CD14-positive monocyte (primary cell): ENCODE measurements around the gene HDAC10. TPM values are rescaled to one million over a fixed set of nuclear protein-coding genes. Genes with fewer than 3 reads are reported as not detected.

Experiments used
- DNase-seq, 3 donors: peaks; one replicate each; pipeline ENCODE4 v3.0.0-alpha.2; 2011 to 2022
- H2AFZ ChIP-seq: 2 replicates; pipeline ENCODE4 v1.6.0; 2012; ENCODE audit warnings: mild to moderate bottlenecking, low read depth, low read length, inconsistent platforms; ENCODE audit not compliant: insufficient read depth, poor library complexity, severe bottlenecking
- H3K27ac ChIP-seq, 2 donors: 1 replicate in 1 of 2; 2 replicates in 1 of 2; pipeline ENCODE4 v1.5.1; 2012 to 2013; ENCODE audit warnings: low read length in 2 of 2, control low read depth in 1 of 2, inconsistent platforms in 1 of 2, low read depth in 1 of 2, mild to moderate bottlenecking in 1 of 2
- H3K27me3 ChIP-seq, 2 donors: one replicate each; pipeline versions ENCODE4 v1.6.0 to v1.6.1; 2011 to 2013; ENCODE audit warnings: low read length in 2 of 2; ENCODE audit not compliant: control insufficient read depth in 2 of 2, insufficient read depth in 2 of 2
- H3K36me3 ChIP-seq, 2 donors: replicated peaks in 1 of 2; 1 replicate in 1 of 2; 2 replicates in 1 of 2; pipeline versions ENCODE4 v1.5.1 to v1.6.1; 2012 to 2013; ENCODE audit warnings: low read length in 2 of 2, control low read depth in 1 of 2, inconsistent platforms in 1 of 2, mild to moderate bottlenecking in 1 of 2; ENCODE audit not compliant: insufficient read depth in 2 of 2, control insufficient read depth in 1 of 2
- H3K4me1 ChIP-seq, 2 donors: 1 replicate in 1 of 2; 2 replicates in 1 of 2; pipeline versions ENCODE4 v1.5.1 to v1.6.1; 2012 to 2013; ENCODE audit warnings: low read length in 2 of 2, control low read depth in 1 of 2, inconsistent platforms in 1 of 2, mild to moderate bottlenecking in 1 of 2, moderate library complexity in 1 of 2; ENCODE audit not compliant: insufficient read depth in 2 of 2, control insufficient read depth in 1 of 2
- H3K4me2 ChIP-seq: replicated peaks from 2 replicates; pipeline ENCODE3; 2012; ENCODE audit warnings: low read length, moderate library complexity, mild to moderate bottlenecking; ENCODE audit not compliant: poor library complexity, severe bottlenecking; ENCODE audit errors: extremely low read depth
- H3K4me3 ChIP-seq, 3 experiments: fragments of 200-600 bp in 1 of 3; sonication (generic) in 1 of 3; replicated peaks in 1 of 3; 1 replicate in 2 of 3; 2 replicates in 1 of 3; pipeline ENCODE4 v1.5.1; 2011 to 2013; ENCODE audit warnings: low read length in 3 of 3, mild to moderate bottlenecking in 3 of 3, control low read depth in 2 of 3, low read depth in 2 of 3, inconsistent platforms in 1 of 3, moderate library complexity in 1 of 3
- H3K79me2 ChIP-seq: 2 replicates; pipeline ENCODE4 v1.6.0; 2012; ENCODE audit warnings: mild to moderate bottlenecking, control low read depth, inconsistent platforms, low read length, moderate library complexity; ENCODE audit not compliant: insufficient read depth
- H3K9ac ChIP-seq: 2 replicates; pipeline ENCODE4 v1.6.0; 2017; ENCODE audit warnings: low read length, mild to moderate bottlenecking; ENCODE audit not compliant: insufficient read depth, poor library complexity, severe bottlenecking
- H3K9me3 ChIP-seq, 2 donors: replicated peaks in 1 of 2; 1 replicate in 1 of 2; 2 replicates in 1 of 2; pipeline versions ENCODE4 v1.5.1 to v1.6.1; 2012 to 2013; ENCODE audit warnings: low read length in 2 of 2, control low read depth in 1 of 2; ENCODE audit not compliant: control insufficient read depth in 1 of 2, insufficient read depth in 1 of 2
- H4K20me1 ChIP-seq: 2 replicates; pipeline ENCODE4 v1.6.0; 2012; ENCODE audit warnings: mild to moderate bottlenecking, low read length, control low read depth, moderate library complexity; ENCODE audit not compliant: insufficient read depth
- H3K27ac Mint-ChIP-seq, 7 donors: one replicate each; pipeline ENCODE4 v1.8.0; 2020; ENCODE audit warnings: mild to moderate bottlenecking in 7 of 7, mixed read lengths in 7 of 7, moderate library complexity in 6 of 7, inconsistent platforms in 2 of 7
- H3K27me3 Mint-ChIP-seq, 3 donors: one replicate each; pipeline ENCODE4 v1.8.0; 2021 to 2022; ENCODE audit warnings: low read depth in 3 of 3, mild to moderate bottlenecking in 3 of 3, mixed read lengths in 3 of 3, moderate library complexity in 3 of 3, inconsistent platforms in 1 of 3
- H3K36me3 Mint-ChIP-seq, 2 donors: one replicate each; pipeline ENCODE4 v1.8.0; 2020; ENCODE audit warnings: mixed read lengths in 2 of 2, inconsistent platforms in 1 of 2, mild to moderate bottlenecking in 1 of 2
- H3K4me1 Mint-ChIP-seq: one replicate; pipeline ENCODE4 v1.8.0; 2020; ENCODE audit warnings: mild to moderate bottlenecking, mixed read lengths
- H3K4me3 Mint-ChIP-seq, 2 donors: one replicate each; pipeline ENCODE4 v1.8.0; 2020; ENCODE audit warnings: mild to moderate bottlenecking in 2 of 2, mixed read lengths in 2 of 2, moderate library complexity in 1 of 2
- H3K9me3 Mint-ChIP-seq, 7 donors: one replicate each; pipeline ENCODE4 v1.8.0; 2020 to 2022; ENCODE audit warnings: mixed read lengths in 7 of 7, mild to moderate bottlenecking in 6 of 7, moderate library complexity in 6 of 7, inconsistent platforms in 2 of 7
- CTCF ChIP-seq: fragments of 200-600 bp; IDR thresholded peaks from one replicate; pipeline ENCODE4 v1.8.0; 2022; ENCODE audit warnings: antibody characterized with exemption, mild to moderate bottlenecking
- WGBS: methylation state at CpG from one replicate; pipeline ENCODE4 v1.1.5; 2013; ENCODE audit warnings: missing lambda C conversion rate; ENCODE audit not compliant: insufficient coverage; 5-methylcytosine and 5-hydroxymethylcytosine counted together
- intact Hi-C, 2 donors: fragments of 100-400 bp; cut with micrococcal nuclease; formaldehyde crosslinking; loops; one replicate each; pipeline versions ENCODE4 v1.15.0 to v1.15.1; 2023
- polyA plus RNA-seq, 3 donors: library from polyadenylated mRNA; depleted of rRNA in 1 of 3; unstranded in 2 of 3; stranded (reverse) in 1 of 3; fragments of 300-500 nt in 2 of 3; fragments of >200 nt in 1 of 3; fragmentation: Illumina TruSeq in 2 of 3; gene quantifications; 1 replicate in 2 of 3; 2 replicates in 1 of 3; pipeline ENCODE4 v1.2.3, GENCODE V29; 2012 to 2021

Gene HDAC10
- polyA plus RNA-seq, 3 donors, result 9.2 to 148 (median 13.7) TPM

DNA sequence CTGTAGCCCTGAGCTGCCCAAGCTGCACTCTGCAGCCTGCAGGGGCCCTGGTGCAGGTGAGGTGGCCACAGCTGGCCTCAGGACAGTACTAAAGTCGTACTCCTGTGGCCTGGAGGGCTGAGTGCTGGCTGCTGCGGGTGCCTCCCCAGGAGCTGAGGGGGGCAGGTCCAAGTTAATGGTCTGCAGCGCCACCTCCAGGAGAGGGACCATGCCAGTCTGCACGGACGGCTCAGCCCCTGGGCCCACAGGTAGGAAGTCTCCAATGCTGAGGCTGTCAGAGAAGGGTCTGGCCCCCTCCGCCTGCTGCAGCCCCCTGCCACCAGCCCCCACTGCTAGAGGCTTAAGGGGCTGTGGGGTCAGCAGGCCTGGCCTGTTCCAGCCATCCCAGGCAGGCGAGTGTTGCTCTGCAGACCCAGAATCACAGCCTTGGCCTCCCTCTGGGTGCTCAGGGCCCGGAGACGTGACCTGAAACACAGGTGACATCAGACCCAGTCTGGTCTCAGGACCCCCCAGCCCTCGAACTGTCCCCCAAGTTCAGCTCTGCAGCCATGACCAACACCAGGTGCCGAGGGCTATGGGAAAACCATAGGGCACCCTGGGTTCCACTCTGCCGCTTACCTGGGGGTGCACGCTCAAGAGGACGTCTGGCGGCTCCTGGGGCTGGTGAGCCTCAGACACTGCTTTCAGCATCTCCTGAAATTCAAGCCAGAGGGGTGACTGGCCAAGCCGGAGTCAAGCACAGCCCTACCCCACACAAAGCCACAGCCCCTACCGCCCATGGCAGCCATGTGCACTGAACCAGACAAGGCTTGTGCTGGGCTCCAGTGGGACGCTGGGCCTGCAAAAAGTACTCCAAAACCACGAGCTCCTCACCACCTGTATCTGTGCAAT lies 29.4 kb downstream of the HDAC10 start:
- Histone ChIP-seq H3K27me3 (no peaks in the 10 kb centered on the region), H3K4me1 (peaks cover 0 to 9% of the 10 kb centered on the region in 2 donors), H3K4me2 (no peak overlapping the region), H2AFZ (no peak overlapping the region), H4K20me1 (peaks cover 40% of the 10 kb centered on the region), H3K9ac (no peak overlapping the region), H3K4me3 (no peak overlapping the region), H3K27ac (no peak overlapping the region), H3K9me3 (no peaks in the 10 kb centered on the region), H3K79me2 (no peaks in the 10 kb centered on the region), H3K36me3 (peaks cover 80 to 84% of the 10 kb centered on the region in 2 donors)
- Mint-ChIP-seq H3K36me3 (peaks cover 62 to 88% of the 10 kb centered on the region in 2 donors), H3K4me1 (peaks cover 6% of the 10 kb centered on the region), H3K4me3 (no peak overlapping the region), H3K27ac (no peak overlapping the region), H3K27me3 (no peaks in the 10 kb centered on the region), H3K9me3 (no peaks in the 10 kb centered on the region)
- DNase-seq, result no peak
- intact Hi-C loops, result no loop called here
- peak; percentile 17 for TF ChIP-seq CTCF
- WGBS, result 95% methylated on average over 16 of the region's 19 CpGs

- DNase-seq, result no peak
- Histone ChIP-seq H3K27ac (no peak overlapping the region), H3K36me3 (peaks cover 83 to 85% of the 10 kb centered on the region in 2 donors), H3K79me2 (peaks cover 4% of the 10 kb centered on the region), H4K20me1 (peaks cover 49% of the 10 kb centered on the region), H2AFZ (no peak overlapping the region), H3K4me2 (no peak overlapping the region), H3K9me3 (no peaks in the 10 kb centered on the region), H3K9ac (no peak overlapping the region), H3K4me3 (no peak overlapping the region), H3K27me3 (no peaks in the 10 kb centered on the region), H3K4me1 (peaks cover 0 to 9% of the 10 kb centered on the region in 2 donors)
- intact Hi-C loops, result no loop called here
- WGBS, result 95% methylated on average over 40 of the region's 45 CpGs
- Mint-ChIP-seq H3K36me3 (peaks cover 64 to 92% of the 10 kb centered on the region in 2 donors), H3K4me3 (no peak overlapping the region), H3K27ac (no peak overlapping the region), H3K27me3 (no peaks in the 10 kb centered on the region), H3K4me1 (peaks cover 6% of the 10 kb centered on the region), H3K9me3 (no peaks in the 10 kb centered on the region)
- no peak for TF ChIP-seq CTCF
Measured at GRCh38 chr22:50220603-50221409, 30.3 kb downstream of the HDAC10 start.
